Gastrocnemius medialis (tissue), 4 donors: ENCODE measurements around the gene ERICH6B. TPM values are rescaled to one million over a fixed set of nuclear protein-coding genes. Genes with fewer than 3 reads are reported as not detected.

Experiments
- ATAC-seq, 2 donors: fragments of 150-250 bp; one replicate each; pipeline ENCODE4 v1.9.1; 2016
- DNase-seq, 2 donors: peaks; one replicate each; pipeline ENCODE4 v3.0.0-alpha.2; 2019
- H3K27ac ChIP-seq, 4 donors: fragments of 200-600 bp; sonication (generic); 1 replicate in 1 of 4; 2 replicates in 3 of 4; pipeline ENCODE4 v1.5.1; 2016 to 2018; ENCODE audit warnings: mild to moderate bottlenecking in 2 of 4, moderate library complexity in 1 of 4
- H3K27me3 ChIP-seq, 3 donors: fragments of 200-600 bp; sonication (generic) in 2 of 3; 1 replicate in 1 of 3; 2 replicates in 2 of 3; pipeline versions ENCODE4 v1.5.1 to v1.6.0; 2016 to 2019; ENCODE audit warnings: mild to moderate bottlenecking in 1 of 3, moderate library complexity in 1 of 3
- H3K36me3 ChIP-seq, 2 donors: fragments of 200-600 bp; sonication (generic) in 1 of 2; one replicate each; pipeline ENCODE4 v1.5.1; 2017 to 2018
- H3K4me1 ChIP-seq, 2 donors: fragments of 200-600 bp; sonication (generic) in 1 of 2; one replicate each; pipeline ENCODE4 v1.5.1; 2016 to 2017; ENCODE audit warnings: mild to moderate bottlenecking in 2 of 2
- H3K4me3 ChIP-seq, 4 donors: fragments of 200-600 bp; sonication (generic) in 3 of 4; 1 replicate in 1 of 4; 2 replicates in 3 of 4; pipeline ENCODE4 v1.5.1; 2016 to 2019; ENCODE audit warnings: mild to moderate bottlenecking in 2 of 4
- H3K9me3 ChIP-seq, 3 donors: fragments of 200-600 bp; sonication (generic) in 2 of 3; 1 replicate in 1 of 3; 2 replicates in 2 of 3; pipeline ENCODE4 v1.5.1; 2016 to 2019
- CTCF ChIP-seq, 5 experiments: fragments of 450-650 bp in 3 of 5; fragments of 200-600 bp in 2 of 5; sonication (generic) in 2 of 5; IDR thresholded peaks in 4 of 5; conservative IDR thresholded peaks in 1 of 5; 1 replicate in 4 of 5; 2 replicates in 1 of 5; pipeline ENCODE4 v1.5.1; 2016 to 2019; ENCODE audit warnings: antibody characterized with exemption in 5 of 5, mild to moderate bottlenecking in 3 of 5, moderate library complexity in 3 of 5
- POLR2A ChIP-seq, 2 donors: fragments of 450-650 bp; IDR thresholded peaks; one replicate each; pipeline ENCODE4 v1.6.1; 2017; ENCODE audit warnings: antibody characterized with exemption in 2 of 2, mild to moderate bottlenecking in 2 of 2, moderate library complexity in 2 of 2
- in situ Hi-C, 4 donors: fragments of 200-750 bp; cut with MboI; loops; one replicate each; pipeline versions ENCODE4 v1.15.0 to v1.8.0; 2017; ENCODE audit warnings: low sequenced_read_pairs in 4 of 4
- intact Hi-C: fragments of 100-400 bp; cut with DNase I; formaldehyde crosslinking; loops from one replicate; pipeline ENCODE4 v1.15.1; 2023; ENCODE audit warnings: low total_unique reads
- total RNA-seq, 4 donors: library from RNA; depleted of rRNA; stranded (reverse); fragments of >200 nt; gene quantifications; one replicate each; pipeline versions ENCODE4 v1.1.0 to v1.2.3, GENCODE V29; 2016

Gene ERICH6B
- total RNA-seq, 4 donors from 2014 or later = not detected

- intact Hi-C loops = no loop called here
- in situ Hi-C loops = no loop called here
- no peak overlapping the region for H3K27ac ChIP-seq
- TF ChIP-seq POLR2A (IDR thresholded peaks at IDR 0.05) (no peak), CTCF (IDR thresholded peaks at IDR 0.05 in 4 of 5, conservative IDR thresholded peaks at IDR 0.05 in 1 of 5) (no peak)
- DNase-seq (no peak), ATAC-seq (no peak)
- H3K27me3 ChIP-seq = no peaks in the 10 kb centered on the region
- no peak overlapping the region for H3K4me3 ChIP-seq
- H3K4me1 ChIP-seq = no peaks in the 10 kb centered on the region
- no peaks in the 10 kb centered on the region for H3K9me3 ChIP-seq
- H3K36me3 ChIP-seq = peaks cover 3 to 27% of the 10 kb centered on the region in 2 donors
These were observed 77.2 kb downstream of the ERICH6B start for GRCh38 chr13:45538382-45538781.

DNA sequence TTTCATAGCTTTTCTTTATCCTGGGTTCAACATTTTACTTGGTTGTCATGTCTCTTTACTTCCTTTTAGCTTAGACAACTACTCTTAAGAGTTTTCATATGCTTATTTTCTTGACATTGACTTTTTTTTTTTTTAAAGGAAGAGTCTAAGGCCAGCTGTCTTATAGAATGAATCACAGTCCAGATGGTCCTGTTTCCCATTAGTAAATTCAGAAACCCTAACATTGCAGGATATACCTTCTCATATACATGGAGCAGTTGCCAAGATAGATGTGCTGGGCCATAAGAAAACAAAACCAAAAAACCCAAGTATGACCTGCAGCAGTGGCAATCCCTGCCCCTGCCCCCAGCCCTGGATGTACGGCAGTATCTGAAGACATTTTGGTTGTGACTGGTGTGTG, 78.0 kb downstream of the ERICH6B start:
- ATAC-seq = no peak
- in situ Hi-C loops = no loop called here
- H3K36me3 ChIP-seq = peaks cover 3 to 32% of the 10 kb centered on the region in 2 donors

GRCh38 chr13:45536224-45536623, 79.3 kb downstream of the ERICH6B start:
- in situ Hi-C loops (no loop called here), intact Hi-C loops (no loop called here)
- Histone ChIP-seq H3K36me3 (peaks cover 3 to 43% of the 10 kb centered on the region in 2 donors), H3K4me1 (no peaks in the 10 kb centered on the region), H3K27me3 (no peaks in the 10 kb centered on the region), H3K4me3 (no peak overlapping the region), H3K27ac (no peak overlapping the region), H3K9me3 (no peaks in the 10 kb centered on the region)
- TF ChIP-seq POLR2A (IDR thresholded peaks at IDR 0.05) (no peak), CTCF (IDR thresholded peaks at IDR 0.05 in 4 of 5, conservative IDR thresholded peaks at IDR 0.05 in 1 of 5) (no peak)
- ATAC-seq (no peak), DNase-seq (no peak)

More for the DNA sequence above, 78.0 kb downstream of the ERICH6B start:
- H3K27me3 ChIP-seq = no peaks in the 10 kb centered on the region
- DNase-seq = no peak
- no peak overlapping the region for H3K27ac ChIP-seq
- no peaks in the 10 kb centered on the region for H3K4me1 ChIP-seq
- no peak for TF ChIP-seq POLR2A (IDR thresholded peaks at IDR 0.05)
- TF ChIP-seq CTCF (IDR thresholded peaks at IDR 0.05 in 4 of 5, conservative IDR thresholded peaks at IDR 0.05 in 1 of 5) = no peak
- H3K9me3 ChIP-seq = no peaks in the 10 kb centered on the region
- H3K4me3 ChIP-seq = no peak overlapping the region
- intact Hi-C loops = no loop called here

GRCh38 chr13:45534604-45535003, 80.9 kb downstream of the ERICH6B start:
- ATAC-seq (no peak), DNase-seq (no peak)
- no peaks in the 10 kb centered on the region for H3K4me1 ChIP-seq
- H3K27ac ChIP-seq = no peak overlapping the region
- no peak overlapping the region for H3K4me3 ChIP-seq
- H3K36me3 ChIP-seq = peaks cover 3 to 59% of the 10 kb centered on the region in 2 donors
- no peaks in the 10 kb centered on the region for H3K27me3 ChIP-seq
- no peaks in the 10 kb centered on the region for H3K9me3 ChIP-seq
- TF ChIP-seq CTCF (IDR thresholded peaks at IDR 0.05 in 4 of 5, conservative IDR thresholded peaks at IDR 0.05 in 1 of 5) = no peak
- TF ChIP-seq POLR2A (IDR thresholded peaks at IDR 0.05) = no peak
- intact Hi-C loops (no loop called here), in situ Hi-C loops (no loop called here)

DNA sequence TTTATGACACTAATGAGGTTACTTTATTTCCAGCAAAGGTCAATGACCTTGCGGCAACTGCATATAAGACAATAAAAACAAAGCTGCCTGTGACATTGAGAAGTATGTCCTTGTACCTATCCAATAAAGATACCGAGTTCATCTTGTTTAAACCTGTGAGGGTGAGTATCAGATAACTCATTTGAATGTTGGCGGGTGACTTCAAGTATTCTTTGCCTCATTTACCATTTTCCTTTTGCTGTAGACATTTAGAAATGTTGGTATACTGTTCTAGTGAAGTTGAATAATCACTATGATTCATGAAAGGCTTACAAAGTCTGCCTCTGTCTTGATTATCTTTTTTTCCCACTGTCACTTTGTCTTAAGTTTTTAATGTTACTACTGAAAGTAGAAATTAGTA, 85.8 kb downstream of the ERICH6B start:
- in situ Hi-C loops = no loop called here
- TF ChIP-seq POLR2A (IDR thresholded peaks at IDR 0.05) = no peak
- Histone ChIP-seq H3K36me3 (peaks cover 0 to 69% of the 10 kb centered on the region in 2 donors), H3K9me3 (no peaks in the 10 kb centered on the region), H3K4me3 (no peak overlapping the region), H3K27ac (no peak overlapping the region), H3K4me1 (no peaks in the 10 kb centered on the region), H3K27me3 (no peaks in the 10 kb centered on the region)
- DNase-seq (no peak), ATAC-seq (no peak)
- intact Hi-C loops = no loop called here
